Prostate gland (tissue), 2 donors: ENCODE measurements around the gene DEDD2. TPM values are rescaled to one million over a fixed set of nuclear protein-coding genes. Genes with fewer than 3 reads are reported as not detected.

Experiments used
- DNase-seq: peaks from one replicate; pipeline ENCODE4 v3.0.0-alpha.2; 2019; ENCODE audit warnings: low spot score
- H3K27ac ChIP-seq, 2 donors: fragments of 200-600 bp; sonication (generic); 2 replicates each; pipeline ENCODE4 v1.5.1; 2017 to 2019
- H3K27me3 ChIP-seq: fragments of 200-600 bp; sonication (generic); replicated peaks from 2 replicates; pipeline ENCODE4 v1.5.1; 2019; ENCODE audit not compliant: insufficient read depth
- H3K36me3 ChIP-seq, 2 donors: fragments of 200-600 bp; sonication (generic); 1 replicate in 1 of 2; 2 replicates in 1 of 2; pipeline versions ENCODE4 v1.5.1 to v1.8.1; 2017 to 2019
- H3K4me1 ChIP-seq: fragments of 200-600 bp; sonication (generic); replicated peaks from 2 replicates; pipeline ENCODE4 v1.5.1; 2019
- H3K4me3 ChIP-seq, 2 donors: fragments of 200-600 bp; sonication (generic); 2 replicates each; pipeline ENCODE4 v1.5.1; 2017 to 2019
- H3K9me3 ChIP-seq: fragments of 200-600 bp; sonication (generic); 2 replicates; pipeline ENCODE4 v1.5.1; 2017
- POLR2A ChIP-seq: fragments of 450-650 bp; IDR thresholded peaks from one replicate; pipeline ENCODE4 v1.6.1; 2016; ENCODE audit warnings: antibody characterized with exemption, mild to moderate bottlenecking
- POLR2AphosphoS5 ChIP-seq: sonication (generic); formaldehyde crosslinking; IDR thresholded peaks from one replicate; pipeline ENCODE4 v1.6.1; 2017; ENCODE audit warnings: antibody characterized with exemption
- WGBS: methylation state at CpG from one replicate; pipeline ENCODE4 v1.1.5; 2018; 5-methylcytosine and 5-hydroxymethylcytosine counted together
- intact Hi-C: fragments of 100-400 bp; cut with DNase I; formaldehyde crosslinking; loops from one replicate; pipeline ENCODE4 v1.14.2; 2022
- total RNA-seq, 2 donors: library from RNA; depleted of rRNA; stranded (reverse); fragments of >200 nt; gene quantifications; one replicate each; pipeline ENCODE4 v1.1.0, GENCODE V29; 2016
- TF ChIP-seq, protein P1 (sequence below), 4 experiments: fragments of 200-600 bp in 2 of 4; fragments of 450-650 bp in 2 of 4; sonication (generic) in 2 of 4; IDR thresholded peaks; 1 replicate in 3 of 4; 2 replicates in 1 of 4; pipeline ENCODE4 v1.5.1; 2016 to 2019; ENCODE audit warnings: antibody characterized with exemption in 4 of 4, mild to moderate bottlenecking in 2 of 4, moderate library complexity in 2 of 4

Gene DEDD2
- total RNA-seq, 2 donors from 2014 or later, result 70.3 to 98.1 TPM

- peak overlapping the region; percentile 98 for H3K4me3 ChIP-seq
- H3K27ac ChIP-seq, result peak overlapping the region; percentile 98
- peaks cover 14% of the 10 kb centered on the region for H3K4me1 ChIP-seq
- DNase-seq, result no peak
- no peak for TF ChIP-seq POLR2A
- TF ChIP-seq POLR2AphosphoS5, result no peak
- TF ChIP-seq, protein P1, sequence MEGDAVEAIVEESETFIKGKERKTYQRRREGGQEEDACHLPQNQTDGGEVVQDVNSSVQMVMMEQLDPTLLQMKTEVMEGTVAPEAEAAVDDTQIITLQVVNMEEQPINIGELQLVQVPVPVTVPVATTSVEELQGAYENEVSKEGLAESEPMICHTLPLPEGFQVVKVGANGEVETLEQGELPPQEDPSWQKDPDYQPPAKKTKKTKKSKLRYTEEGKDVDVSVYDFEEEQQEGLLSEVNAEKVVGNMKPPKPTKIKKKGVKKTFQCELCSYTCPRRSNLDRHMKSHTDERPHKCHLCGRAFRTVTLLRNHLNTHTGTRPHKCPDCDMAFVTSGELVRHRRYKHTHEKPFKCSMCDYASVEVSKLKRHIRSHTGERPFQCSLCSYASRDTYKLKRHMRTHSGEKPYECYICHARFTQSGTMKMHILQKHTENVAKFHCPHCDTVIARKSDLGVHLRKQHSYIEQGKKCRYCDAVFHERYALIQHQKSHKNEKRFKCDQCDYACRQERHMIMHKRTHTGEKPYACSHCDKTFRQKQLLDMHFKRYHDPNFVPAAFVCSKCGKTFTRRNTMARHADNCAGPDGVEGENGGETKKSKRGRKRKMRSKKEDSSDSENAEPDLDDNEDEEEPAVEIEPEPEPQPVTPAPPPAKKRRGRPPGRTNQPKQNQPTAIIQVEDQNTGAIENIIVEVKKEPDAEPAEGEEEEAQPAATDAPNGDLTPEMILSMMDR (IDR thresholded peaks at IDR 0.05), result no peak
- intact Hi-C loops, result no loop called here
- WGBS, result 1% methylated on average over 27 of the region's 27 CpGs
- no peaks in the 10 kb centered on the region for H3K27me3 ChIP-seq
- no peaks in the 10 kb centered on the region for H3K36me3 ChIP-seq
- no peaks in the 10 kb centered on the region for H3K9me3 ChIP-seq
These were observed 35.1 kb upstream of the DEDD2 start for GRCh38 chr19:42252365-42253244.

GRCh38 chr19:42251572-42252358, 34.3 kb upstream of the DEDD2 start:
- Histone ChIP-seq H3K27me3 (no peaks in the 10 kb centered on the region), H3K9me3 (no peaks in the 10 kb centered on the region), H3K4me1 (peaks cover 14% of the 10 kb centered on the region), H3K27ac (peak overlapping the region; percentile 98), H3K36me3 (no peaks in the 10 kb centered on the region), H3K4me3 (peak overlapping the region in 1 of 2 donors; percentile 98)
- intact Hi-C loops, result no loop called here
- 70% methylated on average over 4 of the region's 4 CpGs for WGBS
- DNase-seq, result no peak
- TF ChIP-seq POLR2AphosphoS5 (no peak), POLR2A (no peak)
- TF ChIP-seq, protein P1 (IDR thresholded peaks at IDR 0.05), result no peak

DNA sequence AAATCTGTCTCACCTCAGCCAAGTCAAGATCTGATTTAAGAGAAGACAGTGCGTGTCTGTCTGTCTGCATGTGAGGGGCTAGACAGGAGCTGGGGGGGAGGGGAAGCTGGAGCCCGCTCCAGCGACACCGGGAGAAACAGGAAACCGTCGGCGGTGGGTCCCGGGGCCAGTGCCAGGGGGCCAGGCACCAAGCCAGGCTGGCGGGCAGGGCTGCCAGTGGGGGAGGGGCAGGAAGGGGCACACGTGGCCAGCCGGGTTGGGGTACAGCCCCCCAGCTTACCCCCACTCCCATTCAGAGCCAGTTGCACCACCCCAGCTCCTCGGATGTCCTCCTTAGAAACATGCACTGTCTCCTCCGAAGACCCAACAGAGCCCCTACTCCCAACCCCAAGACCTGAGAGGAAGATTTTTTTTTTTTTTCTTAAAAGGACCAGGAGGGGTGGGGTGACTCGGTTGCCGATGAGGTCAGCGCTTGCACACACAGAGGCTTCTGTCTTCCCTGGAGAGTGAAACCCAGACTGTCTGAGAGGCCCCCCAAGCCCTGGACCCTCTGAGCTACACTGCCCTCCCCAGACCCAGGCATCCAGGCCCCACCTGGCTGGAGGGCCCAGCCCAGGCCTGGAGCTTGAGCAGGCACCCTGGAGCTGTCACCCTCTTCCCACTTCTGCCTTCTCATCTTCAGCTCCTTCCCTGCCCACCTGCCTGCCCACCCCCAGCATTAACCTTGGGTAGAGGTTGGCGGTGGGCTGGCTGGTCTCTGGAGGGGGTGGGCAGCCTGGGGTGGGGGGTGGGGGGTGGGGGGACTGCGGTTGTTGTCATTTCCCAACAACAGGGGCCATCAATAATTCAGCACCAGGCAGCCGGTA, 33.4 kb upstream of the DEDD2 start:
- H3K4me1 ChIP-seq, result peaks cover 14% of the 10 kb centered on the region
- no peak for DNase-seq
- no peak for TF ChIP-seq POLR2AphosphoS5
- TF ChIP-seq, protein P1 (IDR thresholded peaks at IDR 0.05), result no peak
- no peak for TF ChIP-seq POLR2A

GRCh38 chr19:42250183-42250665, 32.7 kb upstream of the DEDD2 start:
- DNase-seq, result no peak
- H3K4me3 ChIP-seq, result no peak overlapping the region
- 46% methylated on average over 14 of the region's 15 CpGs for WGBS
- intact Hi-C loops, result no loop called here
- H3K27ac ChIP-seq, result peak overlapping the region; percentile 98
- H3K27me3 ChIP-seq, result no peaks in the 10 kb centered on the region
- peaks cover 14% of the 10 kb centered on the region for H3K4me1 ChIP-seq
- H3K36me3 ChIP-seq, result no peaks in the 10 kb centered on the region
- no peaks in the 10 kb centered on the region for H3K9me3 ChIP-seq
- TF ChIP-seq POLR2AphosphoS5, result no peak
- TF ChIP-seq, protein P1 (IDR thresholded peaks at IDR 0.05), result no peak
- TF ChIP-seq POLR2A, result no peak

More for the DNA sequence above, 33.4 kb upstream of the DEDD2 start:
- Histone ChIP-seq H3K9me3 (no peaks in the 10 kb centered on the region), H3K36me3 (no peaks in the 10 kb centered on the region), H3K27me3 (no peaks in the 10 kb centered on the region), H3K4me3 (no peak overlapping the region), H3K27ac (peak overlapping the region; percentile 98)
- intact Hi-C loops, result no loop called here
- 14% methylated on average over 19 of the region's 19 CpGs for WGBS
